ENCODE measurements around the gene DSG4.

The DSG4 gene

DNA sequence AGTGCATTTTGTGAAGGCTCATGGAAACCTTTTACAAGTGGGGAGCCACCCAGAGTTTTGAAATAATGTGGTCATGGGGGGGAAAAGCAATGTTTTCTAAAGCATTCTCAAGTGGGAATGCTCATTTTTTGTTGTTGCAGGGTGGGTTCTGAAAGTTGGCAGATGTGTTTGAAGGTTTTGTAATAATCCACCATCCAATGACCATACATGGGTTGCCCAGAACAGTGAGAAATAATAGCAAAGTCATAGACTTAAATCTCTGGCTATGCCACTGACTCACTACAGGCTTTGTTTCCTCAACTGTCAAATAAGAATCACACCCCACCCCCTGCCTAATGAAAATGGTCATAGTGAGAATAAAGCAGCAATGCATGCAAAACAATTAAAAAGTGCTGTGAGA is 73.8 kb downstream of the DSG4 start:
- no peak for DNase-seq

DNA sequence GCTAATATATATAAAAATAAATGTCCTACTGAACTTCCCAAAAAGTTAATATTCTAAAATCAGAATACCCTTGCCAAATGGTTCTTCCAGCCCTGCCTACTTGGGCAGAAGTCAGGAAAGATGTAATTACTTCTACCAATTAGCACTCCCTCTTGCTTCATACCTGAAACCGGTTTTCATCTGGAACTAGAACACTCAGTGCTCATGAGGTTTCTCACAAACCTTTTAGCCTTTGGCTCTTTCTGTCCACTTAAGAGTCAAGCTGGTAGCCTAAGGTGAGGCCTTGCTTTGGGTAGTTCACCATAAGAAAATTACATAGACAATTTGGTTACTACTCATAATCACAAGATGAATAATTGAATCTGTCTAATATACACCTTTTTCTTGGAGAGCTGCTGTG is 75.0 kb downstream of the DSG4 start:
- DNase-seq, result no peak

DNA sequence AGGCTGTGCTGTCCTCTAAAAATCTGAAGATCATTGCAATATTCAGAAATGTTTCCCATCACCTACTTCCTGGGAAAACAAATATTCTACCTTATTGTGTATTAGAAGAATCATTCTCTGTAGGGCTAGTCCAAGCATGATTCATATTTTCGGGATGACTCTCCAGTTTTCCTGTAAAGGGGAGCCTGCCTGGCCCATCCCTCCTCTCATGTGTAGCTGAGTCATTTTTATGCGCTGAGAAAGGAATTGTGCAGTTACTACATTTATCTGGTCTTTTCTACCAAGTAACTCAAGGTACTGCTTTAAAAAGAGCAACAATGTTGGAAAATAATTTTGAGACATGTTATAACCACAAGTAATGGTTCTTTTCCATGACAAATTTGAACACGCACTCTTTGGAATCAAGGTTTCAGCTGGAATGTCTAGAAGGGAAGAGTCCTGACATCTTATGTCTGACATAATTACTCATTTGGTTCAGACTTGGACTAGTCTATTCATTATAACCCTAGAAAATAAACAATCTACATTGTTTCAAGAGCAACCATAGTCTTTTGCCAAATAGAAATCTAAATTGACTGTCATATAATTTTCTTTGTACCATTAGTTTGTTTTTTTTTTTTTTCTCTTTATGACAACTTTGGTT is 77.6 kb downstream of the DSG4 start:
- DNase-seq, result no peak

Measured in cerebellar nuclear complex (tissue), 1 donor.